ENCODE data around the gene PRPF4.

The PRPF4 gene

DNA sequence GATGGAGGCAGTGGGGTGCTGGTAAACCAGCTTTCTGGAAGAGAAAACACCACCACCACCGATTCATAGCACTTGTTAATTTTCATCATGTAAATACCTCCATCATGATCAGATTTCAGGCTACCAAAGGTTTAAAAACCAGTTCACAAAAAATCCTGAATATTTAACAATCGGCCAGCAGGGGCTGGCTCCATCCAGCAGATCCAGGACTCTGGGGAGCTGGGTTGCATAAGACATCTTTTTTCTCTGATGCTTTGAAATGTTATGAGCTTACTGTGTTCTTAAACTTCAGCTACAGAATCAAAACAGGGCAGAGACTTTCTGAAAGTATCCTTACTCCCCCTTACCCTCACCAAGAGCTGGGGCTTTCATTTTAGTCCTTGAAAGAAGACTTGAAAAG, 42.3 kb downstream of the PRPF4 start:
- TF ChIP-seq MYC (IDR thresholded peaks at IDR 0.05; ENCODE audit: low read depth, low read length): no peak
- TF ChIP-seq, protein P1, sequence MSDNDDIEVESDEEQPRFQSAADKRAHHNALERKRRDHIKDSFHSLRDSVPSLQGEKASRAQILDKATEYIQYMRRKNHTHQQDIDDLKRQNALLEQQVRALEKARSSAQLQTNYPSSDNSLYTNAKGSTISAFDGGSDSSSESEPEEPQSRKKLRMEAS (IDR thresholded peaks at IDR 0.05; ENCODE audit: low read depth, low read length): no peak
- TF ChIP-seq POLR2A (IDR thresholded peaks at IDR 0.05; ENCODE audit: extremely low read depth, insufficient read length): no peak
- TF ChIP-seq, protein P2, sequence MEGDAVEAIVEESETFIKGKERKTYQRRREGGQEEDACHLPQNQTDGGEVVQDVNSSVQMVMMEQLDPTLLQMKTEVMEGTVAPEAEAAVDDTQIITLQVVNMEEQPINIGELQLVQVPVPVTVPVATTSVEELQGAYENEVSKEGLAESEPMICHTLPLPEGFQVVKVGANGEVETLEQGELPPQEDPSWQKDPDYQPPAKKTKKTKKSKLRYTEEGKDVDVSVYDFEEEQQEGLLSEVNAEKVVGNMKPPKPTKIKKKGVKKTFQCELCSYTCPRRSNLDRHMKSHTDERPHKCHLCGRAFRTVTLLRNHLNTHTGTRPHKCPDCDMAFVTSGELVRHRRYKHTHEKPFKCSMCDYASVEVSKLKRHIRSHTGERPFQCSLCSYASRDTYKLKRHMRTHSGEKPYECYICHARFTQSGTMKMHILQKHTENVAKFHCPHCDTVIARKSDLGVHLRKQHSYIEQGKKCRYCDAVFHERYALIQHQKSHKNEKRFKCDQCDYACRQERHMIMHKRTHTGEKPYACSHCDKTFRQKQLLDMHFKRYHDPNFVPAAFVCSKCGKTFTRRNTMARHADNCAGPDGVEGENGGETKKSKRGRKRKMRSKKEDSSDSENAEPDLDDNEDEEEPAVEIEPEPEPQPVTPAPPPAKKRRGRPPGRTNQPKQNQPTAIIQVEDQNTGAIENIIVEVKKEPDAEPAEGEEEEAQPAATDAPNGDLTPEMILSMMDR (IDR thresholded peaks at IDR 0.05; ENCODE audit: low read depth, low read length): no peak
- H3K4me3 ChIP-seq (ENCODE audit: low read depth, low read length): no peak overlapping the region
- DNase-seq (ENCODE audit: low read depth): no peak

DNA sequence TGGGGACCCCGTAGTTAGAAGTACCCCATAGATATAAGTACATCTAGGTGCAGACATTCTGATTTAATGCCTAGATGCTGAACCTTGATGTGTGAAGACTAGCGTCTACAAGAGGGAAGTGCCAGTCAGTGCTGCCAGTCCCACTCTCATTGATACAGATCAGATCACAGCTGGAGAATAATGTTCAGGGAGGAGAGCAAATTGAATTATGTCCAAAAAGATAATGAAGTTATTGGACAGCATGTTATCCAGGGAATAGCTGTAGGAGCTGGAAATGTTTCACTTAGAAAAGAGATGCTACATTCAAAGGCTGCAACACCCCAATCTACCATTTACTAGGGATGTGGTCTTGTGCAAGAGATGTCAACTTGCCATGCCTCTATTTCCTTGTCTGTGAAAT, 43.6 kb downstream of the PRPF4 start:
- no peak for TF ChIP-seq MYC (IDR thresholded peaks at IDR 0.05; ENCODE audit: low read depth, low read length)
- TF ChIP-seq, protein P1 (IDR thresholded peaks at IDR 0.05; ENCODE audit: low read depth, low read length): no peak
- TF ChIP-seq, protein P2 (IDR thresholded peaks at IDR 0.05; ENCODE audit: low read depth, low read length): no peak
- no peak for TF ChIP-seq POLR2A (IDR thresholded peaks at IDR 0.05; ENCODE audit: extremely low read depth, insufficient read length)
- DNase-seq (ENCODE audit: low read depth): no peak
- no peak overlapping the region for H3K4me3 ChIP-seq (ENCODE audit: low read depth, low read length)

DNA sequence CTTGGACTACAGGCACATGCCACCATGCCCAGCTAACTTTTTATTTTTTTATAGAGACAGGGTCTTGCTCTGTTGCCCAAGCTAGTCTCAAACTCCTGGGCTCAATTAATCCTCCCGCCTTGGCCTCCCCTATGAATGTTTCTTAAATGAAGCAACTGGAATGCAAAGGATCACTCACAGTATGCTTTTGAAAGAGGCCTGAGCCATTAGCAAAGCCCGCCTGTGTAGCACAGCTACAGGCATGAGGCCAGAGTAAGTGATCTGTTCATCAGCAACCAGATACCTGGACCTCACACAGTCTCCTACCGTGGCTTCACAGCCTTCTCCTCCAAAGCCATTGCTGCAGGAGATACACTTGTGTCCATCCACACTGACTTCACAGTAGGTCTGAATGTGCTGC, 44.6 kb downstream of the PRPF4 start:
- TF ChIP-seq, protein P1 (IDR thresholded peaks at IDR 0.05; ENCODE audit: low read depth, low read length): no peak
- TF ChIP-seq POLR2A (IDR thresholded peaks at IDR 0.05; ENCODE audit: extremely low read depth, insufficient read length) (no peak), MYC (IDR thresholded peaks at IDR 0.05; ENCODE audit: low read depth, low read length) (no peak)
- TF ChIP-seq, protein P2 (IDR thresholded peaks at IDR 0.05; ENCODE audit: low read depth, low read length): no peak
- no peak for DNase-seq (ENCODE audit: low read depth)
- H3K4me3 ChIP-seq (ENCODE audit: low read depth, low read length): no peak overlapping the region

DNA sequence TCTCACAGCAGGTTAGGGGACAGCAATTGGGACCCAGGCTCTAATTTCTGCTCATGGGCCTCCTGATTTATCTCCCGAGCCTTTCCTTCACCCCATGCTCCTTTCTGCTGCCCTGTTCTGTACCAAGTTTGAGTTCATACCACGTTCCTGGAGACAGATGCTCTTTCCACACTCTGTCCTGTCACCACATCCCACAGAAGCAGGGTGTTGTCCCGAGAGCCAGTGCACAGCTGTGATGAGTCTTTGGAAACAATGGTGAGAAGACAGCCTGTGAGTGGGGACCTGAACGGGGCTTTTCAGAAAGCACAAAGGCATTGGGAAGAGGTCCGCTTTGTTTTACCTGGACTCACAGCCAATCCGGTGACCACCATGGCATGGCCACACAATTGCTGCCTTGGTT, 47.2 kb downstream of the PRPF4 start:
- TF ChIP-seq, protein P1 (IDR thresholded peaks at IDR 0.05; ENCODE audit: low read depth, low read length): no peak
- TF ChIP-seq MYC (IDR thresholded peaks at IDR 0.05; ENCODE audit: low read depth, low read length): no peak
- DNase-seq (ENCODE audit: low read depth): no peak
- H3K4me3 ChIP-seq (ENCODE audit: low read depth, low read length): no peak overlapping the region

DNA sequence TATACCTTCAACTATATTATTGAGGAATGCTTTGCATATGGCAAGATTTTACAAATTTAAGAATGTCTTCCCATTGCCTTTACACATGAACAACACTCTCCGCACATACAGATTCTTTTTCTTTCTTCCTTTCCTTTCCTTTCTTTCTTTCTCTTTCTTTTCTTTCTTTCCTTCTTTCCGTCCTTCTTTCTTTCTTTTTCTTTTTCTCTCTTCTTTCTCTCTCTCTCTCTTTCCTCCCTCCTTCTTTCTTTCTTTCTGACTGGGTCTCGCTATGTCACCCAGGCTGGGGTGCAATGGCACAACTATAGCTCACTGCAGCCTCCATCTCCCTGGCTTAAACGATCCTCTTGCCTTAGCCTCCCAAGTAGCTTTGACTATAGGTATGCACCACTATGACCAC, 50.8 kb downstream of the PRPF4 start:
- DNase-seq (ENCODE audit: low read depth): no peak
- no peak for TF ChIP-seq POLR2A (IDR thresholded peaks at IDR 0.05; ENCODE audit: extremely low read depth, insufficient read length)
- no peak for TF ChIP-seq MYC (IDR thresholded peaks at IDR 0.05; ENCODE audit: low read depth, low read length)
- TF ChIP-seq, protein P2 (IDR thresholded peaks at IDR 0.05; ENCODE audit: low read depth, low read length): no peak
- TF ChIP-seq, protein P1 (IDR thresholded peaks at IDR 0.05; ENCODE audit: low read depth, low read length): no peak
- no peak overlapping the region for H3K4me3 ChIP-seq (ENCODE audit: low read depth, low read length)

DNA sequence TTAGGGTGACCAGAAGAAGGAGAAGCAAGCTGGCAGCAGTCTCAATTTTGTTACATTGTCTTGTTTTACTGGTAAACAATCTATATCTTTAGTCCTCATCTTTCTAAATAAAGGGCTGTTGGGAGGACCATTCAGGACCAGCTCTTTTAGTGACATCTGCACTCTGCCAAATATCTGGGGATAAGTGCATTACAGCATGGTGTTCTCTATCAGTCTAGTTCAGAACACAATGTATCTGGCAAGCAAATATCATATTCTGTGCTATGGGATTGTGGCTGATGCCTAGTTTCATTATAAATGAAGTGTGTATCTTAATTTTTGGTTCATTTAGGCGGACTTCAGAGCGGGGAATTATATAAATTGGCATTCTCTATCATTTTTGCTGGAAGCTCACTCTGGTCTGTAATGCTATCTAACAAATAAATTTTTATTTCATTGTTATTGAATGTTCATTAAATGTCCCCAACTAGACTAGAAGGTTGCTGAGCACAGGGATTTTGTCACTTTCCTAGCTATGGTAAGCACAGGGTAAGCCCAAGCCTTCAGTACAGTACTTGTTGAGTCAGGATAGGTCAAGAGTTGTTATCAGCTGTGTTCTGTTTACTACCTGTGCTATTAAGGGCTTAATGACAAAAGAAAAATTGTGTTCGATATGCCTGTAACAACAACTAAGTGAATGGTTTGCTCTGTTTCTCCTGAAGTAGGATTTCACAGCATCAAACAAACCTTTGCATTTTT, 52.8 kb downstream of the PRPF4 start:
- no peak overlapping the region for H3K4me3 ChIP-seq (ENCODE audit: low read depth, low read length)
- no peak for DNase-seq (ENCODE audit: low read depth)
- TF ChIP-seq, protein P1 (IDR thresholded peaks at IDR 0.05; ENCODE audit: low read depth, low read length): no peak
- TF ChIP-seq, protein P2 (IDR thresholded peaks at IDR 0.05; ENCODE audit: low read depth, low read length): no peak
- TF ChIP-seq MYC (IDR thresholded peaks at IDR 0.05; ENCODE audit: low read depth, low read length): no peak
- TF ChIP-seq POLR2A (IDR thresholded peaks at IDR 0.05; ENCODE audit: extremely low read depth, insufficient read length): no peak

Data from NB4 (cell line).